HG02938 (cell line): Measurements from ENCODE around the gene RAB40C.

Experiments
- ATAC-seq: cut with Tn5 transposase; IDR thresholded peaks from one replicate; pipeline ENCODE4 v1.9.1; 2021; ENCODE audit warnings: mild to moderate bottlenecking, moderate library complexity; ENCODE audit not compliant: unreplicated experiment

The RAB40C gene

DNA sequence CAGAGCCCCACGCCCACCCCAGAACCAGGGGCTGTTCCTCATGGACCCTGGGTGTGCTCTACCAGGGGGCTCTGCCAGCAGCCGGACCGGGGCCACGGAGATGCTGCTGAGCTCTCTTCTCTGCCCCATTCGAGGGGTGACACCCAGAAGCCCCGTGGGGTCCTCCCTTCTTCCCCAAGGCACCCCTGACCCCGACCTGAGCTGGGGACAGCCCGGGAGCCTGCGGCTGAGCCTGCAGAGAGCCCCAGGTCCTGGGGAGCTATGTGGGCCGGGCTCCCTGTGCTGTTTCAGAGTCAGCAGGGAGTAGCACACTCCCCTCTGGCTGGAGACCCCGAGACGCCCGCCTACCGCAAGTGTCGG is 30.9 kb upstream of the RAB40C start:
- ATAC-seq = no peak

- ATAC-seq = no peak
Measured at GRCh38 chr16:559411-560203, 30.3 kb upstream of the RAB40C start.

GRCh38 chr16:560204-560700 is 29.6 kb upstream of the RAB40C start, which contains the start of gene PRR35:
Gene PRR35, plus strand, starts transcription at chr16:560394. Its CDS starts 2,901 bp downstream, at chr16:563295.
- no peak for ATAC-seq

DNA sequence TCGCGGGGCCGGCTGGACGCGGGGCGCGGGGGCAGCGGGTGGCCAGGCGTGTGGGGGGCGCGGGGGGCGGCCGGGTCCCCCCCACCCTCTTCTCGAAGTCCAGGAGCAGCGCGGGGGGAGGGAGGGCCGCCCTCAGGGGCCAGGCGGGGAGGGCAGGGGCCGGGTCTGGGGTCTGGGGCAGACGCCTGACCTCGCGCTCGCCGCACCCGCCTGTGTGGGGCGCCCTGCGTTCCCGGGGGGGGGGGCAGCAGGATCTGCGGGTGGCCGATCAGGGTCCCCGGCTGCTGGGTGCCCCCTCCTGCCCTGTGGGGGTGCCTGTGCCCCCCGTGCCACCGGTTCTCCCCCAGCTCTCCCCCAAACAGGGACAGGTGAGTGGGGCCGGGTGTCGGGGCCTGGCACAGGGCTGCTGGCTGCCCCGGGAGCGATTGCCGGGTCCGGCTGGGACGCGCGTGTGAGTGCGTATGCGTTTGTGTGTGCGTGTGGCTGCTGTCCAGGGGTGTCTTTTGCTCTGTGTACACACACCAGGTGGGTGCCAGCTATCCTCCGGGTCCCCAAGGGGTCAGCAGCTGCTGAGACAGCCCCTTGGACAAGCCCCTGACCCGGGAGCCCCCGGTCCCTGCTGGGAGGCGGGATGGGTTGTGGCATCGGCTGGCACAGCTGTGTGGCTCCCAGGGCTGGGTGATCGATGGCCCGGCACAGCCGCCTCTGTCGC is 29.0 kb upstream of the RAB40C start:
- ATAC-seq = no peak

DNA sequence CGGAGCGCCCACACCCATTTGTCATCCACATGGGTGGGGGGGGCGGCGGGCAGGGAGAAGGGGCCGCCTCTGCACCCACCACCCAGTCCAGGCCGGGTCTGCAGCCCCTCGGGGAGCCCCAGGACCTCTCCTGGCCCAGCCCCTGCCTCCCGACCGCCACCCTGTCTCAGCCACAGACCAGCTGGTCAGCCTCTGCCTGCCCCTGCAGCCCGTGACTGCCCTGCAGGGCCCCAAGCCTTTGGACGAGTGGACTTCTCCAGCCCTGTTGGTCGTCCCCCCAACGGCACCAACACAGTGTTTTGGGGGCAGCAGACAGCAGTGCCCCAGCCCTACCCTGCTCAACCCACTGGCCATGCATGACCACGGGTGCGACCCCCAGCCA is 28.5 kb upstream of the RAB40C start:
- no peak for ATAC-seq

GRCh38 chr16:561957-562938 is 27.6 kb upstream of the RAB40C start:
- no peak for ATAC-seq

- ATAC-seq = no peak
Measured at GRCh38 chr16:563072-563644, 26.7 kb upstream of the RAB40C start.

DNA sequence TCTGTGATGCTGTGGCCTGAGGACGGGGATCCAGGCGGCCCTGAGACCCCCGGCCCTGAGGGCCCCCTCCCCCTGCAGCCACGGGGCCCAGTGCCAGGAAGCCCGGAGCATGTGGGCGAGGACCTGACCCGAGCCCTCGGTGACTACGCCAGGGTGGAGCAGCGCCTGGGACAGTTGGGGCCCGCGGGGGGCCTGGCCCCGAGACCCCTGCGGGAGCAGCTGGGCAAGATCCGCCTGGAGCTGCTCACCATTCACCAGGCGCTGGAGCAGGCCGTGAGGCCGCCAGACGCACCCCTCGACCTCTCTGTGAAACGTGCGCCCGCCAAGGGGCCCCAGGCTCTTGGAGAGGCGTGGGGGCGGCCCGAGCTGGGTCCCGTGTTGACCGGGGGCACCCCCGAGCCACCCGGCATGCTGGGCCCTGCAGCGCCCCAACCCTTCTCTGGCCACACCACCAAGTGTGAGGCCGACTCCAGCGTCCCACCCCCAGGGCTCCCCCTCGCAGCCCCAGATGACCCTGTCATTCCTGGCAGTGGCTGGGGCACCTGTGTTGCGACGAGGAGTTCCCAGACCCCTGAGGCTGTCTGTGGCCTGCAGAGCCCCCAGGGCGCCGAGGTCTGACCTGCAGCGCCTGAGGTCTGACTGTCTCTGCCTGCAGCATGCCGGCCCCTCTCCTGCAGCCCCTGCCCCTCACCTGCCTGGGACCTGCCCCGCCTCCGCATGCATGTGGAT is 25.0 kb upstream of the RAB40C start:
- ATAC-seq = no peak

DNA sequence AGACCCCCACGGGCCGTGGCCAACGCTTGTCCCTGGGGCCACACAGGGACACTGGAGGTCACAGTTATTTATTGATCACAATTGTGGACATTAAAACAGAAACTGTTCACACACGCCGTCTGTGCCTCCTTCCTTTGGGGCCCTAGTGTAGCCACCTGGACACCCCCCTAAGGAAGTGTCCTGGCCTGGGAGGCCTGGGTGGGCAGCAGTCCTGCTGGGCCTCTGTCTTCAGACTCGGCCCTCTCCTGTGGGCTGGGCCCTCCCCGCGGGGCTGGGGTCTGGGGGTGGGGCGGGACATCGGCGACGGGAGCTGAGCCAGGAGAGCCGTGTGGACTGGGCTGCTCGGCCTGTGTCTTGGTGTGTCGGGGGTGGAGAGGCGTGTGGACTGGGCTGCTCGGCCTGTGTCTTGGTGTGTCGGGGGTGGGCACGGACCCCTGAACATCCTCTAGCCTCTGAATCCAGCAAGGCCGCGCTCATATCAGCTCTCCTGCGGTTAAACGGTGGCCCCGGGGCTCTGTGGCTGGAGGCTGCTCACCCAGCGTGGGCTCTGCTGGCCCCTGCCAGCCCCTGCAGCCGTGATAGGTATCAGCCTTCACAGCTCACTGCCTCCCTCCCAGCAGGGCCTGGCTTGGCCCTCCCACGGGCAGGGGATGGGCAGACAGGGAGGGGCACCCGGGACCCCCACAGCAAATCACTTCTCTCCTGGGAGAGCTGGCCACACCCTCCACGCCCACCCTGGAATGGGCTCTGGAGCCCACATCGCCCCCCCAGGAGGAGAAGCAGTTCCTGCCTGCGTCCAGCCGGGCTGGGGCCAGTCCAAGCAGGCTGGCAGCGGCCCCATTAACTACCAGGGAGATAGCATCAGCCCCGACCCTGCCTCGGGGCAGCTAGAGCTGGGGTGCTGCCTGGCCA is 24.2 kb upstream of the RAB40C start:
- no peak for ATAC-seq

DNA sequence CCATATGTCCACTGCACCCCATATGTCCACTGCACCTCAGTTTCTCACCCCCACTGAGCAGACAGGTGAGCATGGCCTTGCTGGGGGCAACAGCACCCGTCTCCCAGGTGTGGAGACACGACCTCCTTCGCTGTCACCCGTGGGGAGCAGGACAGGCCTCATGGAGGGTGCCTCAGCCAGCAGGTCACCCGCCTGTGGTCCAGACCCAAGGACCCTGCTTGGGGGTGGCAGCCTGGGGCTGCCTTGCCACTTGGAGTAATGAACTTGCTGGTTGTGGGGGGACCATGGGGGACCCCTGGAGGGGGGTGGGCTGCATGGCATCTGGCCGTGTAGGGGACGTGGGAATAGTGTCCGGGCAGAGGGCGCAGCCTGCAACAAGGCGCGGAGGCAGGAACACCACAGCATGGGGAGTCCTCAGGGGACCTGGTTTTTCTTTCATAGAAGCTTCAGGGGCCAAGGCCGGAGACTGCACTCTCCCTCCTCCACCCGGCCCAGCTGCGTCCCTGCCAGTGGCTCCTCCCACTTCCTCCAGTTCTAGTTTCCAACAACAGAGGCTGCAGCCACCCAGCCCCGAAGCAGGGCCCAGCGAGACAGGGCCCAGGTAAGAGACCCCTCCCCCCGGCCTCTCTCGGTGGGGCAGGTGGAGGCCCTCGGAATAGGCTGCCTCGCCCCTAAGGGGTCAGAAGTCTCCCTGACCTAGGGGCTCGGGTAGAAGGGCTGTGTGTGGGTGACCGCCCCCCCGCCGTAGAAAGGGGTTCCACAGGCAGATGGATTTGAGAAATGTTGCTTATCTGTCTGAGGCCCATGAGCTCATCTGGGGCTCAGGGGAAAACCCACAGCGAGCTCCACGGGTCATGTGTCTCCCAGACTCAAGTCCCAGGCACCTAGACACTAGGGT is 23.1 kb upstream of the RAB40C start, which contains the start of gene NHLRC4:
NHLRC4 (plus strand) TSS at position 531 of the 898 bp plus-strand sequence. CDS start 1,043 bp downstream, outside the sequence.
- ATAC-seq = no peak

GRCh38 chr16:567373-568256 is 22.3 kb upstream of the RAB40C start:
- no peak for ATAC-seq

DNA sequence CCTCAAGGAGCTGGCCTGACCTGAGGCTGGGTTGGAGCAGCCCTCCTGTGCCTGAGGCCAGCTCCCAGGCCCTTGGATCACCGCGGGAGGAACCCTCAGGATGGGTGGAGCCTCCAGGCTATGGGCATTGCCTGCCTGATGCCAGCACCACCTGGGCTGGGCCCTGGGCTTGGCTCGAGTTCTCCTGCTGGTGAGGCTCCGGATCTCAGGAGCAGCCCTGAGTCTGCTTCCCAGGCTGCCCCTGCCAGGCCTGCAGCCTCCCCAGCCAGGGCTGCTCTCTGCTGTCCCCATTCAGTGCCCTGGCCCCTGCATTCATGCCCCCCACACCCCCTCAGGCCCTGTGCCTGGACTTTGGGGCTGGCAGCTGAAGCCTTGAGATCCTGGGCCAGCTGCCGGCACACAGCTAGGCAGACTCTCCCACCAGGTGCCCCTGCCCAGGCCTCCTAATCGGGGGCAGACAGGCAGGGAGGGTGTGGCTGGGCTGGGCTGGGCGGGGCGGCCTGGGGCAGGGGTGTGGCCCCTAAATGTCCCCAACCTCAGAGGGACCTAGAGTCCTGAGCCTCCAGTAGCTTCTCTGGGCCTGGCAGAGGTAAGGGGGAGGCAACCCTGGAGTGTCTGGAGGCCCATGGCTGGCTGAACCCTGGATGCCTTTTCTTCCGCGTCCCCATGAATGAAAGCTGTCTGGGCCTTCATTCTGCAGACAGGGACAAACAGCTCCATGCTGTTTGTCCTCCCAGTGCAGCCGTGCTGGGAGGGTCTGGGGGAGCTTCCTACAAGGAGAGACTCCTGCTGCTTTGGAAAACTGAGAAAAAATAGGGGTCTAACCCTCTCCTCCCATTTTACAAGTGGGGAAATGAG is 21.2 kb upstream of the RAB40C start:
- ATAC-seq = no peak

DNA sequence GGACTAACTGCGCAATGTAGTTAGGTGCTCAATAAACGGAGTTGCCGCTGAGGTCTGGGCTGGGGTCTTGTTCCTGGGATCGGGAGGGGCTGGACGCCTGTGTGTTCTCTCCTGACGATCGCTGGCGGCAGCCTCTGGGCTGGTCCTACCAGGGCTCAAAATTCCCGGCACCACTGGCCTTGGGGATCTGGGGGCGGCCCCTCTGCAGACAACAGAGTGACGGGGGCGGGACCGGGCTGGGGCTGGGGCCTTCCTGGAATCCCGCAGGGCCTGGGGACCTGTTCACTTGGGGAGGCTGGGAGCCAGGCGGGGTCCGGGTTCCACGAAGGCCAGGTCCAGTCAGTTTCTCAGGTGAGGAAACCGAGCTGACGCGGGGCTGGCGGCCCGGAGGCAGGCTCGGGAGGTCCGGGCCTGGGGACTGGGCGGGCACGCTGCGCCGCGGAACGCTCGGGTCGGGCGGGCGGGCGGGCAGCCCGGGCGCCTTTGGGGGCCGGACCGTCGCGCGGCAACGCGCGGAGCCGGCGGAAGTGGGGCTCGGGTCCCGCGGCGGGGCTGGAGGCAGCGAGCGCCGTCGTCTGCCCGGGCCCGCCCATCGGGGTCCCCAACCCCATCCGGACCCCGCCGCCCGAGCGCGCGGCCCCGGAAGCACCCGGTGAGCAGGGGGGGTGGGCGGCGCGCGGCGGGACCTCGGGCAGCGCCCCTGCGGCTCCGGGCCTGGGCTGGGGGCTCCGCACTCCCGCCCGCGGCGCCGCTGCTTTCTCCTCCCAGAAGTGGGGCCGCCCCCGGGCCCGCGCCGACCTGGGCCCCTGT is 20.2 kb upstream of the RAB40C start, which contains the start of gene PIGQ:
PIGQ (plus strand) TSS at position 524 of the 810 bp plus-strand sequence. CDS start 4,107 bp downstream, outside the sequence.
- ATAC-seq = no peak

GRCh38 chr16:572865-573650 is 16.8 kb upstream of the RAB40C start:
- ATAC-seq = no peak
